ENCODE results near the gene BCAS3.

BCAS3 gene

GRCh38 chr17:61221181-61221580 is 543.5 kb downstream of the BCAS3 start:
- ChIA-PET CTCF (no interaction called here), POLR2A (no interaction called here)
- Histone ChIP-seq H3K36me3 (ENCODE audit: control insufficient read depth in 4 of 4, insufficient read depth in 4 of 4, low read length in 3 of 4) (peaks cover 0 to 3% (median 0%) of the 10 kb centered on the region in 4 experiments), H3K27me3 (replicated peaks in 2 of 5; ENCODE audit: control insufficient read depth in 4 of 5, insufficient read depth in 5 of 5, low read length in 4 of 5) (peaks cover 0 to 1% (median 0%) of the 10 kb centered on the region in 5 experiments), H3K27ac (ENCODE audit: insufficient read depth in 1 of 2, low read depth in 1 of 2, low read length in 2 of 2, poor library complexity in 1 of 2, severe bottlenecking in 2 of 2) (no peak overlapping the region), H3K4me1 (ENCODE audit: control extremely low read depth in 1 of 4, control insufficient read depth in 4 of 4, insufficient read depth in 4 of 4, low read length in 3 of 4) (peaks cover 7 to 43% (median 14%) of the 10 kb centered on the region in 4 experiments), H3K9me3 (ENCODE audit: control extremely low read depth in 1 of 5, control insufficient read depth in 4 of 5, insufficient read depth in 2 of 5, low read depth in 1 of 5, low read length in 4 of 5) (no peaks in the 10 kb centered on the region), H3K4me3 (ENCODE audit: control insufficient read depth in 1 of 7, extremely low read depth in 1 of 7, insufficient read depth in 4 of 7, low read depth in 2 of 7, low read length in 6 of 7) (no peak overlapping the region)
- 69% methylated on average over 1 of the region's 1 CpG for WGBS (ENCODE audit: insufficient coverage)
- DNase-seq = peak; percentile 42 to 77 (median 66)

- DNase-seq = peak; percentile 13 to 66 (median 62)
- Histone ChIP-seq H3K4me1 (ENCODE audit: control extremely low read depth in 1 of 4, control insufficient read depth in 4 of 4, insufficient read depth in 4 of 4, low read length in 3 of 4) (peaks cover 7 to 43% (median 14%) of the 10 kb centered on the region in 4 experiments), H3K36me3 (ENCODE audit: control insufficient read depth in 4 of 4, insufficient read depth in 4 of 4, low read length in 3 of 4) (peaks cover 0 to 3% (median 0%) of the 10 kb centered on the region in 4 experiments), H3K27me3 (replicated peaks in 2 of 5; ENCODE audit: control insufficient read depth in 4 of 5, insufficient read depth in 5 of 5, low read length in 4 of 5) (peaks cover 0 to 1% (median 0%) of the 10 kb centered on the region in 5 experiments), H3K4me3 (ENCODE audit: control insufficient read depth in 1 of 7, extremely low read depth in 1 of 7, insufficient read depth in 4 of 7, low read depth in 2 of 7, low read length in 6 of 7) (no peak overlapping the region), H3K27ac (ENCODE audit: insufficient read depth in 1 of 2, low read depth in 1 of 2, low read length in 2 of 2, poor library complexity in 1 of 2, severe bottlenecking in 2 of 2) (no peak overlapping the region), H3K9me3 (ENCODE audit: control extremely low read depth in 1 of 5, control insufficient read depth in 4 of 5, insufficient read depth in 2 of 5, low read depth in 1 of 5, low read length in 4 of 5) (no peaks in the 10 kb centered on the region)
- WGBS (ENCODE audit: insufficient coverage) = 50% methylated on average over 4 of the region's 8 CpGs
- ChIA-PET CTCF (interaction anchor here (0.5 kb wide), 1 partner anchor 61 kb away, joined by 4 read pairs; no protein-coding TSS in a partner anchor), POLR2A (no interaction called here)
These were observed 544.2 kb downstream of the BCAS3 start for GRCh38 chr17:61221597-61222471.

- Histone ChIP-seq H3K36me3 (ENCODE audit: control insufficient read depth in 4 of 4, insufficient read depth in 4 of 4, low read length in 3 of 4) (peaks cover 0 to 3% (median 0%) of the 10 kb centered on the region in 4 experiments), H3K4me3 (ENCODE audit: control insufficient read depth in 1 of 7, extremely low read depth in 1 of 7, insufficient read depth in 4 of 7, low read depth in 2 of 7, low read length in 6 of 7) (no peak overlapping the region), H3K27me3 (replicated peaks in 2 of 5; ENCODE audit: control insufficient read depth in 4 of 5, insufficient read depth in 5 of 5, low read length in 4 of 5) (peaks cover 0 to 4% (median 0%) of the 10 kb centered on the region in 5 experiments), H3K9me3 (ENCODE audit: control extremely low read depth in 1 of 5, control insufficient read depth in 4 of 5, insufficient read depth in 2 of 5, low read depth in 1 of 5, low read length in 4 of 5) (no peaks in the 10 kb centered on the region), H3K27ac (ENCODE audit: insufficient read depth in 1 of 2, low read depth in 1 of 2, low read length in 2 of 2, poor library complexity in 1 of 2, severe bottlenecking in 2 of 2) (no peak overlapping the region), H3K4me1 (ENCODE audit: control extremely low read depth in 1 of 4, control insufficient read depth in 4 of 4, insufficient read depth in 4 of 4, low read length in 3 of 4) (peaks cover 5 to 31% (median 14%) of the 10 kb centered on the region in 4 experiments)
- ChIA-PET POLR2A (no interaction called here), CTCF (no interaction called here)
- no peak for DNase-seq
- no CpG with 5 or more reads among the region's 1 CpG for WGBS (ENCODE audit: insufficient coverage)
These were observed 546.1 kb downstream of the BCAS3 start for GRCh38 chr17:61223725-61224124.

GRCh38 chr17:61225178-61225882 is 547.7 kb downstream of the BCAS3 start:
- CTCF ChIA-PET = interaction anchor here (1.1 to 1.5 kb wide), 2 partner anchors 10 to 12 kb away, joined by 3 read pairs; no protein-coding TSS in a partner anchor

GRCh38 chr17:61227866-61228265 is 550.2 kb downstream of the BCAS3 start:
- Histone ChIP-seq H3K9me3 (ENCODE audit: control extremely low read depth in 1 of 5, control insufficient read depth in 4 of 5, insufficient read depth in 2 of 5, low read depth in 1 of 5, low read length in 4 of 5) (no peaks in the 10 kb centered on the region), H3K27me3 (replicated peaks in 2 of 5; ENCODE audit: control insufficient read depth in 4 of 5, insufficient read depth in 5 of 5, low read length in 4 of 5) (peaks cover 0 to 6% (median 0%) of the 10 kb centered on the region in 5 experiments), H3K4me1 (ENCODE audit: control extremely low read depth in 1 of 4, control insufficient read depth in 4 of 4, insufficient read depth in 4 of 4, low read length in 3 of 4) (peaks cover 0 to 1% (median under 1%) of the 10 kb centered on the region in 4 experiments), H3K27ac (ENCODE audit: insufficient read depth in 1 of 2, low read depth in 1 of 2, low read length in 2 of 2, poor library complexity in 1 of 2, severe bottlenecking in 2 of 2) (no peak overlapping the region), H3K36me3 (ENCODE audit: control insufficient read depth in 4 of 4, insufficient read depth in 4 of 4, low read length in 3 of 4) (peaks cover 0 to 3% (median 0%) of the 10 kb centered on the region in 4 experiments), H3K4me3 (ENCODE audit: control insufficient read depth in 1 of 7, extremely low read depth in 1 of 7, insufficient read depth in 4 of 7, low read depth in 2 of 7, low read length in 6 of 7) (no peak overlapping the region)
- ChIA-PET CTCF (no interaction called here), POLR2A (no interaction called here)
- DNase-seq = no peak

More at GRCh38 chr17:61225178-61225882, 547.7 kb downstream of the BCAS3 start:
- peaks cover 0 to 3% (median 0%) of the 10 kb centered on the region in 4 experiments for H3K36me3 ChIP-seq (ENCODE audit: control insufficient read depth in 4 of 4, insufficient read depth in 4 of 4, low read length in 3 of 4)
- POLR2A ChIA-PET = no interaction called here
- no peak overlapping the region for H3K4me3 ChIP-seq (ENCODE audit: control insufficient read depth in 1 of 7, extremely low read depth in 1 of 7, insufficient read depth in 4 of 7, low read depth in 2 of 7, low read length in 6 of 7)
- DNase-seq = no peak
- no peaks in the 10 kb centered on the region for H3K9me3 ChIP-seq (ENCODE audit: control extremely low read depth in 1 of 5, control insufficient read depth in 4 of 5, insufficient read depth in 2 of 5, low read depth in 1 of 5, low read length in 4 of 5)
- H3K27me3 ChIP-seq (replicated peaks in 2 of 5; ENCODE audit: control insufficient read depth in 4 of 5, insufficient read depth in 5 of 5, low read length in 4 of 5) = peaks cover 0 to 4% (median 0%) of the 10 kb centered on the region in 5 experiments
- H3K27ac ChIP-seq (ENCODE audit: insufficient read depth in 1 of 2, low read depth in 1 of 2, low read length in 2 of 2, poor library complexity in 1 of 2, severe bottlenecking in 2 of 2) = no peak overlapping the region
- H3K4me1 ChIP-seq (ENCODE audit: control extremely low read depth in 1 of 4, control insufficient read depth in 4 of 4, insufficient read depth in 4 of 4, low read length in 3 of 4) = peaks cover 5 to 26% (median 14%) of the 10 kb centered on the region in 4 experiments
- WGBS (ENCODE audit: insufficient coverage) = 100% methylated on average over 1 of the region's 5 CpGs

GRCh38 chr17:61230461-61230860 is 552.8 kb downstream of the BCAS3 start:
- DNase-seq = no peak
- Histone ChIP-seq H3K27me3 (replicated peaks in 2 of 5; ENCODE audit: control insufficient read depth in 4 of 5, insufficient read depth in 5 of 5, low read length in 4 of 5) (peaks cover 0 to 14% (median 0%) of the 10 kb centered on the region in 5 experiments), H3K27ac (ENCODE audit: insufficient read depth in 1 of 2, low read depth in 1 of 2, low read length in 2 of 2, poor library complexity in 1 of 2, severe bottlenecking in 2 of 2) (no peak overlapping the region), H3K9me3 (ENCODE audit: control extremely low read depth in 1 of 5, control insufficient read depth in 4 of 5, insufficient read depth in 2 of 5, low read depth in 1 of 5, low read length in 4 of 5) (no peaks in the 10 kb centered on the region), H3K4me3 (ENCODE audit: control insufficient read depth in 1 of 7, extremely low read depth in 1 of 7, insufficient read depth in 4 of 7, low read depth in 2 of 7, low read length in 6 of 7) (no peak overlapping the region), H3K36me3 (ENCODE audit: control insufficient read depth in 4 of 4, insufficient read depth in 4 of 4, low read length in 3 of 4) (no peaks in the 10 kb centered on the region), H3K4me1 (ENCODE audit: control extremely low read depth in 1 of 4, control insufficient read depth in 4 of 4, insufficient read depth in 4 of 4, low read length in 3 of 4) (peaks cover 0 to 7% (median 0%) of the 10 kb centered on the region in 4 experiments)
- WGBS (ENCODE audit: insufficient coverage) = no CpG with 5 or more reads among the region's 2 CpGs
- POLR2A ChIA-PET = no interaction called here
- CTCF ChIA-PET = no interaction called here

Data from common myeloid progenitor, CD34-positive (primary cell).